SK-N-SH (cell line): ENCODE data around the gene ATP6V0B.

Source experiments
- CHD2 ChIP-seq: fragments of 150-350 bp; IDR thresholded peaks from 2 replicates; pipeline ENCODE4 v1.6.1; 2018; ENCODE audit warnings: low read length; ENCODE audit not compliant: partially characterized antibody
- EZH2phosphoT487 ChIP-seq: fragments of 200-600 bp; sonication (generic); IDR thresholded peaks from 2 replicates; pipeline ENCODE4 v1.6.1; 2017; ENCODE audit warnings: low read depth, mixed run types, mild to moderate bottlenecking, antibody characterized with exemption, moderate library complexity, borderline replicate concordance
- GATA2 ChIP-seq: sonication (generic); formaldehyde crosslinking; IDR thresholded peaks from 2 replicates; pipeline ENCODE4 v1.5.0; 2020; ENCODE audit warnings: mild to moderate bottlenecking, missing genetic modification reagents
- POLR2AphosphoS5 ChIP-seq: IDR thresholded peaks from 2 replicates; pipeline ENCODE4 v1.6.1; 2012; ENCODE audit warnings: low read depth, low read length
- RXRA ChIP-seq: IDR thresholded peaks from 2 replicates; pipeline ENCODE4 v1.4.0; 2012; ENCODE audit warnings: low read depth, mild to moderate bottlenecking, borderline replicate concordance
- SIN3A ChIP-seq: IDR thresholded peaks from 2 replicates; pipeline ENCODE4 v1.6.1; 2012; ENCODE audit warnings: low read depth, mild to moderate bottlenecking, low read length, moderate library complexity, borderline replicate concordance
- SMC3 ChIP-seq: IDR thresholded peaks from 2 replicates; pipeline ENCODE4 v1.6.1; 2012; ENCODE audit warnings: low read depth, low read length, improper control_type of control experiment
- TAF1 ChIP-seq: IDR thresholded peaks from 2 replicates; pipeline ENCODE4 v1.6.1; 2012; ENCODE audit warnings: low read depth, mild to moderate bottlenecking, low read length, moderate library complexity, borderline replicate concordance
- TCF12 ChIP-seq: IDR thresholded peaks from 2 replicates; pipeline ENCODE4 v1.4.0; 2012
- TF ChIP-seq, protein P1 (sequence below): IDR thresholded peaks from 2 replicates; pipeline ENCODE4; 2012
- TF ChIP-seq, protein P2 (sequence below): IDR thresholded peaks from 2 replicates; pipeline ENCODE4 v1.4.0; 2012; ENCODE audit warnings: low read depth
- TF ChIP-seq, protein P3 (sequence below): fragments of 200-600 bp; sonication (generic); IDR thresholded peaks from 2 replicates; pipeline ENCODE4 v1.6.1; 2017; ENCODE audit warnings: antibody characterized with exemption, mild to moderate bottlenecking, moderate library complexity
- TF ChIP-seq, protein P4 (sequence below): IDR thresholded peaks from 2 replicates; pipeline ENCODE4 v1.4.0; 2012; ENCODE audit warnings: low read depth, borderline replicate concordance
- TF ChIP-seq, protein P5 (sequence below): fragments of 150-350 bp; IDR thresholded peaks from 2 replicates; pipeline ENCODE4 v1.6.1; 2017; ENCODE audit warnings: antibody characterized with exemption, low read length, low read depth, borderline replicate concordance

DNA sequence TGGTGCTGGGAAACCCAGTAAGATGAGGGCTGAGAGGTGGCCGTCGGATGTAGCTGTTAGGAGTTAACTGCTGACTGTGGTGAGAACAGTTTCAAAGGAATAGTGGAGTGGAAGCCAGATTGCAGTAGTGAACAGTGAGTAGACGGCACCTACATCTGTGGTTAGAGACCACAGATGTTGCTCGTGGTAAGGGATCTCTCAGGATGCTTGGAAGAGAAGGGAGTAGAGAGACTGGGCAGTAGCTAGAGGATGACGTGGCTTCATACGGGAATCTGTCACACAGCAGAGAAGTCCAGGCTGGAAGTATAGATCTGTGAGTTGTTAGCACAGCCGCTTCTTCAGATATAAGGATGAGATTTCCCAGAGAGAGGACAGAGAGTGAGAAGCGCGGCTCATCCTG lies 48.9 kb upstream of the ATP6V0B start:
- TF ChIP-seq, protein P1, sequence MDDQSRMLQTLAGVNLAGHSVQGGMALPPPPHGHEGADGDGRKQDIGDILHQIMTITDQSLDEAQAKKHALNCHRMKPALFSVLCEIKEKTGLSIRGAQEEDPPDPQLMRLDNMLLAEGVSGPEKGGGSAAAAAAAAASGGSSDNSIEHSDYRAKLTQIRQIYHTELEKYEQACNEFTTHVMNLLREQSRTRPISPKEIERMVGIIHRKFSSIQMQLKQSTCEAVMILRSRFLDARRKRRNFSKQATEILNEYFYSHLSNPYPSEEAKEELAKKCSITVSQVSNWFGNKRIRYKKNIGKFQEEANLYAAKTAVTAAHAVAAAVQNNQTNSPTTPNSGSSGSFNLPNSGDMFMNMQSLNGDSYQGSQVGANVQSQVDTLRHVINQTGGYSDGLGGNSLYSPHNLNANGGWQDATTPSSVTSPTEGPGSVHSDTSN, result no peak
- TF ChIP-seq, protein P2, sequence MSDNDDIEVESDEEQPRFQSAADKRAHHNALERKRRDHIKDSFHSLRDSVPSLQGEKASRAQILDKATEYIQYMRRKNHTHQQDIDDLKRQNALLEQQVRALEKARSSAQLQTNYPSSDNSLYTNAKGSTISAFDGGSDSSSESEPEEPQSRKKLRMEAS, result no peak
- TF ChIP-seq, protein P3, sequence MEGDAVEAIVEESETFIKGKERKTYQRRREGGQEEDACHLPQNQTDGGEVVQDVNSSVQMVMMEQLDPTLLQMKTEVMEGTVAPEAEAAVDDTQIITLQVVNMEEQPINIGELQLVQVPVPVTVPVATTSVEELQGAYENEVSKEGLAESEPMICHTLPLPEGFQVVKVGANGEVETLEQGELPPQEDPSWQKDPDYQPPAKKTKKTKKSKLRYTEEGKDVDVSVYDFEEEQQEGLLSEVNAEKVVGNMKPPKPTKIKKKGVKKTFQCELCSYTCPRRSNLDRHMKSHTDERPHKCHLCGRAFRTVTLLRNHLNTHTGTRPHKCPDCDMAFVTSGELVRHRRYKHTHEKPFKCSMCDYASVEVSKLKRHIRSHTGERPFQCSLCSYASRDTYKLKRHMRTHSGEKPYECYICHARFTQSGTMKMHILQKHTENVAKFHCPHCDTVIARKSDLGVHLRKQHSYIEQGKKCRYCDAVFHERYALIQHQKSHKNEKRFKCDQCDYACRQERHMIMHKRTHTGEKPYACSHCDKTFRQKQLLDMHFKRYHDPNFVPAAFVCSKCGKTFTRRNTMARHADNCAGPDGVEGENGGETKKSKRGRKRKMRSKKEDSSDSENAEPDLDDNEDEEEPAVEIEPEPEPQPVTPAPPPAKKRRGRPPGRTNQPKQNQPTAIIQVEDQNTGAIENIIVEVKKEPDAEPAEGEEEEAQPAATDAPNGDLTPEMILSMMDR, result no peak
- no peak for TF ChIP-seq POLR2AphosphoS5
- TF ChIP-seq SIN3A, result no peak
- TF ChIP-seq EZH2phosphoT487, result no peak
- TF ChIP-seq RXRA, result no peak
- TF ChIP-seq TAF1, result no peak
- TF ChIP-seq CHD2, result no peak
- TF ChIP-seq GATA2 (CRISPR knock-in tag), result no peak
- no peak for TF ChIP-seq SMC3
- TF ChIP-seq TCF12, result no peak
- TF ChIP-seq, protein P4, sequence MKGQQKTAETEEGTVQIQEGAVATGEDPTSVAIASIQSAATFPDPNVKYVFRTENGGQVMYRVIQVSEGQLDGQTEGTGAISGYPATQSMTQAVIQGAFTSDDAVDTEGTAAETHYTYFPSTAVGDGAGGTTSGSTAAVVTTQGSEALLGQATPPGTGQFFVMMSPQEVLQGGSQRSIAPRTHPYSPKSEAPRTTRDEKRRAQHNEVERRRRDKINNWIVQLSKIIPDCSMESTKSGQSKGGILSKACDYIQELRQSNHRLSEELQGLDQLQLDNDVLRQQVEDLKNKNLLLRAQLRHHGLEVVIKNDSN, result no peak
- TF ChIP-seq, protein P5, sequence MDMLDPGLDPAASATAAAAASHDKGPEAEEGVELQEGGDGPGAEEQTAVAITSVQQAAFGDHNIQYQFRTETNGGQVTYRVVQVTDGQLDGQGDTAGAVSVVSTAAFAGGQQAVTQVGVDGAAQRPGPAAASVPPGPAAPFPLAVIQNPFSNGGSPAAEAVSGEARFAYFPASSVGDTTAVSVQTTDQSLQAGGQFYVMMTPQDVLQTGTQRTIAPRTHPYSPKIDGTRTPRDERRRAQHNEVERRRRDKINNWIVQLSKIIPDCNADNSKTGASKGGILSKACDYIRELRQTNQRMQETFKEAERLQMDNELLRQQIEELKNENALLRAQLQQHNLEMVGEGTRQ, result no peak
